Stomach (tissue), 9 donors: ENCODE measurements around the gene MYO5B. TPM values are rescaled to one million over a fixed set of nuclear protein-coding genes. Genes with fewer than 3 reads are reported as not detected.

Source experiments
- DNase-seq, 2 donors: peaks; one replicate each; pipeline versions ENCODE4 v3.0.0 to v3.0.0-alpha.2; 2013 to 2019
- H3K27ac ChIP-seq, 5 donors: fragments of 200-600 bp in 4 of 5; sonication (generic) in 4 of 5; one replicate each; pipeline ENCODE4 v1.5.1; 2013 to 2019; ENCODE audit warnings: mild to moderate bottlenecking in 1 of 5, moderate library complexity in 1 of 5
- H3K27me3 ChIP-seq, 3 donors: fragments of 200-600 bp; sonication (generic); one replicate each; pipeline ENCODE4 v1.5.1; 2017 to 2019; ENCODE audit warnings: mixed run types in 1 of 3
- H3K36me3 ChIP-seq, 4 donors: fragments of 200-600 bp; sonication (generic); 1 replicate in 3 of 4; 2 replicates in 1 of 4; pipeline ENCODE4 v1.5.1; 2016 to 2019
- H3K4me1 ChIP-seq, 4 donors: fragments of 200-600 bp; sonication (generic); one replicate each; pipeline ENCODE4 v1.5.1; 2016 to 2019
- H3K4me3 ChIP-seq, 4 donors: fragments of 200-600 bp; sonication (generic) in 3 of 4; one replicate each; pipeline ENCODE4 v1.5.1; 2016 to 2019; ENCODE audit warnings: mild to moderate bottlenecking in 1 of 4
- H3K9me3 ChIP-seq, 4 donors: fragments of 200-600 bp; sonication (generic); one replicate each; pipeline ENCODE4 v1.5.1; 2016 to 2019
- EP300 ChIP-seq: sonication (generic); formaldehyde crosslinking; IDR thresholded peaks from one replicate; pipeline ENCODE4 v1.6.1; 2017; ENCODE audit warnings: antibody characterized with exemption
- POLR2A ChIP-seq, 4 donors: fragments of 450-650 bp; IDR thresholded peaks; one replicate each; pipeline ENCODE4 v1.6.1; 2016; ENCODE audit warnings: antibody characterized with exemption in 4 of 4, control low read depth in 2 of 4, mild to moderate bottlenecking in 1 of 4, moderate library complexity in 1 of 4
- POLR2AphosphoS5 ChIP-seq, 3 donors: sonication (generic); formaldehyde crosslinking; IDR thresholded peaks; one replicate each; pipeline ENCODE4 v1.6.1; 2016; ENCODE audit warnings: antibody characterized with exemption in 3 of 3
- WGBS, 5 donors: extraction: QIAGEN DNeasy Blood & Tissue Kit in 3 of 5; methylation state at CpG; one replicate each; pipeline versions ENCODE4 v1.1.5 to v1.1.7; 2013 to 2018; 5-methylcytosine and 5-hydroxymethylcytosine counted together
- intact Hi-C: fragments of 100-400 bp; cut with DNase I; formaldehyde crosslinking; loops from one replicate; pipeline ENCODE4 v1.15.1; 2023; ENCODE audit warnings: low total_unique reads
- polyA plus RNA-seq, 3 donors: library from polyadenylated mRNA; stranded (reverse); fragments of 200-250 nt; gene quantifications; one replicate each; pipeline ENCODE4 v1.2.3, GENCODE V29; 2013
- total RNA-seq, 5 donors: library from RNA; depleted of rRNA; stranded (reverse); fragments of >200 nt; gene quantifications; one replicate each; pipeline versions ENCODE4 v1.1.0 to v1.2.3, GENCODE V29; 2014 to 2016
- TF ChIP-seq, protein P1 (sequence below), 7 experiments: fragments of 450-650 bp in 4 of 7; fragments of 200-600 bp in 3 of 7; sonication (generic) in 3 of 7; IDR thresholded peaks; one replicate each; pipeline ENCODE4 v1.5.1; 2016 to 2019; ENCODE audit warnings: antibody characterized with exemption in 7 of 7, control low read depth in 2 of 7, mild to moderate bottlenecking in 1 of 7
- donor health status: healthy with polysubstance abuse.
- donor health status: Bipolar disorder and iron deficiency.
- donor health status: healthy.

The MYO5B gene
- total and polyA plus RNA-seq, 8 donors = 13.6 to 224 (median 33.7) TPM

DNA sequence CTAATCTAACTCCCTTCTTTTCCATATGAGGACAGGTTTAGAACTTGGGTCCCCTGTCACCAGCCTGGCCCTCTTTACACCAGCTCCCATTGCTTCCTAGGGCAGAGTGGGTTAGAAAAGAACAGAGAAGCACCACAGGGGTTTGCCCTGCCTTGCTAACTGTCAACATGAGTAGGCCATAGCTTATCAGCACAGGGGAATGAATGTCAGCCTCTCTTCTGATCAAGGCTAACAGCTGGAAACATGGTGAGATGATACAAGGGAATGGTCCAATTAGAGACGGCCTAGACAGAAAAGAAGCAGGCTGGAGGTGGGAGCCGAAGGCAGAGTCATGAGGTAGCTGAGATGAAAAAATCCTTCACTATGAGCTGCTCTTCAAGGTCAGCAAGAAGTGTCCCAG is 192.2 kb downstream of the MYO5B start:
- Histone ChIP-seq H3K27me3 (no peaks in the 10 kb centered on the region), H3K4me1 (no peaks in the 10 kb centered on the region), H3K27ac (no peak overlapping the region), H3K4me3 (no peak overlapping the region), H3K36me3 (peaks cover 0 to 7% (median 0%) of the 10 kb centered on the region in 4 donors), H3K9me3 (no peaks in the 10 kb centered on the region)
- no peak for DNase-seq
- WGBS, 5 donors = 86 to 98% (median 90%) methylated on average over 2 of the region's 2 CpGs
- no peak for TF ChIP-seq POLR2AphosphoS5 (IDR thresholded peaks at IDR 0.05)
- TF ChIP-seq, protein P1, sequence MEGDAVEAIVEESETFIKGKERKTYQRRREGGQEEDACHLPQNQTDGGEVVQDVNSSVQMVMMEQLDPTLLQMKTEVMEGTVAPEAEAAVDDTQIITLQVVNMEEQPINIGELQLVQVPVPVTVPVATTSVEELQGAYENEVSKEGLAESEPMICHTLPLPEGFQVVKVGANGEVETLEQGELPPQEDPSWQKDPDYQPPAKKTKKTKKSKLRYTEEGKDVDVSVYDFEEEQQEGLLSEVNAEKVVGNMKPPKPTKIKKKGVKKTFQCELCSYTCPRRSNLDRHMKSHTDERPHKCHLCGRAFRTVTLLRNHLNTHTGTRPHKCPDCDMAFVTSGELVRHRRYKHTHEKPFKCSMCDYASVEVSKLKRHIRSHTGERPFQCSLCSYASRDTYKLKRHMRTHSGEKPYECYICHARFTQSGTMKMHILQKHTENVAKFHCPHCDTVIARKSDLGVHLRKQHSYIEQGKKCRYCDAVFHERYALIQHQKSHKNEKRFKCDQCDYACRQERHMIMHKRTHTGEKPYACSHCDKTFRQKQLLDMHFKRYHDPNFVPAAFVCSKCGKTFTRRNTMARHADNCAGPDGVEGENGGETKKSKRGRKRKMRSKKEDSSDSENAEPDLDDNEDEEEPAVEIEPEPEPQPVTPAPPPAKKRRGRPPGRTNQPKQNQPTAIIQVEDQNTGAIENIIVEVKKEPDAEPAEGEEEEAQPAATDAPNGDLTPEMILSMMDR (IDR thresholded peaks at IDR 0.05) = no peak
- TF ChIP-seq POLR2A (IDR thresholded peaks at IDR 0.05) = no peak
- no peak for TF ChIP-seq EP300
- intact Hi-C loops = no loop called here

GRCh38 chr18:50000227-50000626 is 194.7 kb downstream of the MYO5B start:
- no peaks in the 10 kb centered on the region for H3K4me1 ChIP-seq
- intact Hi-C loops = no loop called here
- WGBS, 5 donors = 84 to 90% (median 88%) methylated on average over 5 of the region's 5 CpGs
- TF ChIP-seq POLR2A (IDR thresholded peaks at IDR 0.05) = no peak
- no peak overlapping the region for H3K27ac ChIP-seq
- H3K9me3 ChIP-seq = no peaks in the 10 kb centered on the region
- H3K27me3 ChIP-seq = no peaks in the 10 kb centered on the region
- peaks cover 0 to 7% (median 0%) of the 10 kb centered on the region in 4 donors for H3K36me3 ChIP-seq
- no peak overlapping the region for H3K4me3 ChIP-seq
- DNase-seq = no peak

DNA sequence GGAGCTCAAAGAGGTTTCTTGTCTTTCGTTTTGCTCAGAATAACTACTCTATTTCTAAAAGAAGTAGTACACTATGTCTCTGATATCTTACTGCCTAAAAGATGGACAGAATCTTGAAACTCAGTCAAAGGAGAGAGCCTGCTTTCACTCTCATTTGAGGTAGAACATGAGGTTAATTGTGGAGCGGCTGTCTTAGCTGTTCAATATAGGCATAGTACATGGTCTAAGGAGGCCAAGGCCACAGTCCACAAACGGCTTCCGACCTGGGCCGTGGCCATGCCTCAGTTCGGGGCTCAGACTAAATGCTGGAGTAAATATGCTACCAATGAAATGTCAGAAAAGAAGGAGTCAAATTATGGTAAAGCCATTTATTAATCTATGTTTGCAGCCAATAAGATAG is 195.8 kb downstream of the MYO5B start:
- Histone ChIP-seq H3K9me3 (no peaks in the 10 kb centered on the region), H3K27ac (no peak overlapping the region), H3K4me1 (no peaks in the 10 kb centered on the region), H3K36me3 (peaks cover 0 to 7% (median 0%) of the 10 kb centered on the region in 4 donors), H3K27me3 (no peaks in the 10 kb centered on the region), H3K4me3 (no peak overlapping the region)
- no peak for TF ChIP-seq EP300
- WGBS, 5 donors = 86 to 95% (median 89%) methylated on average over 6 of the region's 6 CpGs
- intact Hi-C loops = no loop called here
- no peak for DNase-seq

DNA sequence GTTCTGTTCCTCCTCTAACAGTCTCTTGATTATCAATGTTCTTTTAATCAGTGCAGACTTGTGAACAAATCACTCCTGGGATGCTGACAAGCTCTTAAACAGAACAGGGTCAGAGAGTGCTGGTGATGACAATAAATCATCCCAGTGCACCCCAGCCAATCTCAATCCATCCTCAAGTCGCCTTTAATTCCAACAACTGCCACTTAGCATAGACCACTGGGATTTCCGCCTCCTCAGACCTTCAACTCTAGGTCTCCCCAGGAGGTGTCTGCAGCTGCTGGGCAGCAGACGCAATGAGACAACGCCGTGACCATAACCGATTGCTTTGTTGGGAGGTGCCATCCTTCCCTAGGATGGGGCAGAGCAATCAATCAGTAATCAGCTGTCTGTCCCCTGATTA is 197.4 kb downstream of the MYO5B start:
- 62 to 84% (median 79%) methylated on average over 3 to 6 of the region's 6 CpGs for WGBS, 5 donors
- intact Hi-C loops = no loop called here
- TF ChIP-seq, protein P1 (IDR thresholded peaks at IDR 0.05) = no peak
- TF ChIP-seq EP300 = no peak
- TF ChIP-seq POLR2AphosphoS5 (IDR thresholded peaks at IDR 0.05) = no peak
- TF ChIP-seq POLR2A (IDR thresholded peaks at IDR 0.05) = no peak
- no peak for DNase-seq
- H3K9me3 ChIP-seq = no peaks in the 10 kb centered on the region
- H3K36me3 ChIP-seq = peaks cover 0 to 7% (median 0%) of the 10 kb centered on the region in 4 donors
- H3K27ac ChIP-seq = no peak overlapping the region
- H3K4me1 ChIP-seq = no peaks in the 10 kb centered on the region
- no peak overlapping the region for H3K4me3 ChIP-seq
- no peaks in the 10 kb centered on the region for H3K27me3 ChIP-seq

DNA sequence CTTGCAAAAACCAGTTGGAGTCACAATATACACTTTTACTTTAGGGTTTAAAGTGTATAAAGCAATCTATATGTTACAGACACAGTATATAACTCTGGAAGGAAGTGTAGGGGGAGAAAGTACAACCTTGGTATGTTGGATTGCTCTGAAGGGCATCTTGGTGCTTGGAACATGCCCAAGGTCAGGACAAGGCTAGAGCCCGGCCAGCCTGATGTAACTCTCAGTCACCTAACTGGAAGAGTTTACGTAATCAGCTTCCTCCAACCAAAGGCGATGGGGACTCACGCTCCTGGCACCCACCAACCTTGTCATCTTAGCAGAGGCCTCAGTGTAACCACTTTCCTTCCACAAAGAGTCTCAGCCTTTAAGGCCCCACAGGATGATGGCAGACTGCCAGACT is 200.5 kb downstream of the MYO5B start:
- Histone ChIP-seq H3K27me3 (no peaks in the 10 kb centered on the region), H3K9me3 (no peaks in the 10 kb centered on the region), H3K27ac (no peak overlapping the region), H3K4me3 (no peak overlapping the region), H3K36me3 (peaks cover 0 to 8% (median 2%) of the 10 kb centered on the region in 4 donors), H3K4me1 (no peaks in the 10 kb centered on the region)
- TF ChIP-seq POLR2AphosphoS5 (IDR thresholded peaks at IDR 0.05) (no peak), EP300 (no peak), POLR2A (IDR thresholded peaks at IDR 0.05) (no peak)
- TF ChIP-seq, protein P1 (IDR thresholded peaks at IDR 0.05) = no peak
- intact Hi-C loops = no loop called here
- WGBS, 5 donors = 78 to 91% (median 87%) methylated on average over 4 of the region's 4 CpGs
- peak; percentile 33 to 38 for DNase-seq
